ENCODE results near the gene UBR4.
A peak's percentile ranks its signal among the peaks of the same experiment; 100 is the strongest.

The UBR4 gene

DNA sequence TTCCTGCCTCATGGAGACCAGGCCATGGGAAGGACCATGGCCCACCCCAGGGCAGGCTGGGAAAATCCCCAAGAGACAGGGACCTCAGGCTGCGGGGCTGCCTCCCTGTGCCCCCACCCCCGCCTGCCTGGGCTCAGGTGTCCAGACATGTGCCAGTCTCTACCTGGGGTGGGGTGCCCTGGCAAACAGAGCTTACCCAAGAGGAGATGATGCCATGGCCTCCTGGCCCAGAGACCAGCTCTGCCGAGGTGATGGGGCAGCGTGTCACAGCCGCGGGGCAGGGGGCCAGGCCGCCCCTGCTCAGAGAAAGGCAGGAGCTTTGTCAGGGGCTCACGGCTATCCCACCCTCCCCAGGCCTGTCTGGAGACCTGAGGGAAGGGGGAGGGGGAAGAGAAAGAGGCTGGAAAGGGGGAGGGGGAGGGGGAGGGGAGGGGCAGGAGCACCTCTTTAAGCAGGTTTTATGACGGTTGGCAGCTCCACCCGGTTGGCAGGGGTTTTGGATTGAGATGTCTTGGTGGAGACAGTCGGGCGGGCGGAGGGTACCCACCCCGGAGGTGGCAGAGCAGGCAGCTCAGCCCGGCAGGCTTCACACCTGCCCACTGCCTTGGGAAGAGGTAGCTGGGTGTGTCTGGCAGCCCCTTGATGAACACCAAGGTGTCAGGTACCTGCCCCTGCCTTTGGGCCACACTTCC, 152.1 kb downstream of the UBR4 start:
- no peak for FAIRE-seq

DNA sequence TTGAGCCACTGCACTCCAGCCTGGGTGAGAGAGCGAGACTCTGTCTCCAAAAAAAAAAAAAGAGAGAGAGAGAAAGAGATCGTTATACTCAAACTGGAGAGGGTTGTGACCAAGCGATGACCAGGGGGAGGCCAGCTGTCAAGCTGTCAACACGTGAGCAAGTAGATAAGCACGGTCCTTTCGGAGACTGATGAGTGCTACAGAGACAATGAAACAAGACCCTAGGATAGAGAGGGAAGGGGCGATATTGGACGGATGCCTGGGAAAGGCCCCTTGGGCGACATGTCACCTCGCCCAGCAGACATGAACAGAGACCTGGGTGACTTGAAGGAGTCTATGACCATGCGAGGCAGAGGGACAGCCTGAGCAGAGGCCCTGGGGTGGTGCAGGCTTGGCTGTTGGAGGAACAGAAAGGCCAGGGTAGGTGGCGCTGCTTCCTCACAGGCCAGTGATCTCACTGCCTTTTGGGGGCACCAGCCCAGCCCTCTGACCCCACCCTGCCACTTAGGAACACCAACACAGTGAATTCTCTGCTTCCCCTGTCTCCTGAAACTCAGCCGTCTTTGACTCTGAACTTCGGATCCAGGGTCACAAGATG, 152.8 kb downstream of the UBR4 start:
- FAIRE-seq (no peak), DNase-seq (ENCODE audit: low spot score) (no peak)

More for the DNA sequence above, 152.1 kb downstream of the UBR4 start:
- DNase-seq (ENCODE audit: low spot score), result no peak

- DNase-seq (ENCODE audit: low spot score) (no peak), FAIRE-seq (no peak)
Observed at GRCh38 chr1:19055701-19056100, 154.4 kb downstream of the UBR4 start.

- FAIRE-seq (no peak), DNase-seq (ENCODE audit: low spot score) (no peak)
Observed at GRCh38 chr1:19055001-19055400, 155.1 kb downstream of the UBR4 start.

DNA sequence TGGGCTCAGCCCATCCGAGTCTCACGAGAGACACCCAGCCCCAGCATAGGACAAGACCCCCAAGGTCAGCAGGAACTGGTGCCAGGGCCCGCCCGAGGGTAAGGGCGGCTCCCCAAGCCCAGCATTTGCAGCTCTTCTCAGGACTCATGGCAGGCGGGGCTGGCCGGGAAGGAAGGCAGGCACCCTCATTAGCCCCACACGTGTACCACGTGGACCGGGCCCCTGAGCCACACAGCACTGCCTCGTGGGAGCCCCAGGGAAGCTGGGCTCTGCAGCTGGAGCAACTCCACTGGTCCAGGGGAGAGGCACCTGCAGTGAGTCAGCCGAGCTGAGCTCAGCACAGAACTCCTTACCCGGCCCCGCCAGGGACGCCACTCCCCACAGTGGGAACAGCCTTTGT, 155.8 kb downstream of the UBR4 start:
- FAIRE-seq (no peak), DNase-seq (ENCODE audit: low spot score) (no peak)

GRCh38 chr1:19053486-19053885, 156.6 kb downstream of the UBR4 start:
- FAIRE-seq (no peak), DNase-seq (ENCODE audit: low spot score) (no peak)

- DNase-seq (ENCODE audit: low spot score) (no peak), FAIRE-seq (no peak)
Observed at GRCh38 chr1:19049798-19050197, 160.3 kb downstream of the UBR4 start.

DNA sequence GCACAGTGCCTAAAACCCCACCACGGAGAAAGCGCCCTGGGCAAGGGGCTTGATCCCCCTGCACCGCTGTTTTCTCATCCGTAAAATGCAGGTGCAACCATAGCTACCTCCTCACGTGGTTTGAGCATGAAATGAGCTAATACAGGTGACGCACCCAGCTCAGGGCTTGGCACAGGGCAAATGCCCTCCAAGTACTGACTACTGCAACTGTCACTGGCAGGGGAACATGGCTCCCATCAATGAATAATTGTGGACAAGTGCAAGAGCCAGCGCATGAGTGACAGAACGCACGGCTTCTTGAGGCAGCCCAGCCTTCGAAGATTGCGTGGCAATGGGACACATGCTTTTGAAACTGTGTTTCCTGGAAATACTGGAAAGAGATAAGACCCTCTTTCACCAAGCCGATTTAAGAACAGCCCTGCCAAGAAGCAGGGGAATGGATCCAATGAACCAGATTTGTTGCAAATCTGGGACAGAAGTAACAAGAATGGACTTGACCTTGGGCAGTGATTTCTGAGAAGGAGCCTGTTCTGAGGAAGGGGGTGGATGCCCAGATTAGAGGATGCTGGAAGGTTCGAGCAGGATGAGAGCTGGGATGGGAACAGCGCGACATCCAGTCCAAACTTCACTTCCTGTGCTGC, 160.8 kb downstream of the UBR4 start:
- DNase-seq (ENCODE audit: low spot score) (no peak), FAIRE-seq (no peak)

DNA sequence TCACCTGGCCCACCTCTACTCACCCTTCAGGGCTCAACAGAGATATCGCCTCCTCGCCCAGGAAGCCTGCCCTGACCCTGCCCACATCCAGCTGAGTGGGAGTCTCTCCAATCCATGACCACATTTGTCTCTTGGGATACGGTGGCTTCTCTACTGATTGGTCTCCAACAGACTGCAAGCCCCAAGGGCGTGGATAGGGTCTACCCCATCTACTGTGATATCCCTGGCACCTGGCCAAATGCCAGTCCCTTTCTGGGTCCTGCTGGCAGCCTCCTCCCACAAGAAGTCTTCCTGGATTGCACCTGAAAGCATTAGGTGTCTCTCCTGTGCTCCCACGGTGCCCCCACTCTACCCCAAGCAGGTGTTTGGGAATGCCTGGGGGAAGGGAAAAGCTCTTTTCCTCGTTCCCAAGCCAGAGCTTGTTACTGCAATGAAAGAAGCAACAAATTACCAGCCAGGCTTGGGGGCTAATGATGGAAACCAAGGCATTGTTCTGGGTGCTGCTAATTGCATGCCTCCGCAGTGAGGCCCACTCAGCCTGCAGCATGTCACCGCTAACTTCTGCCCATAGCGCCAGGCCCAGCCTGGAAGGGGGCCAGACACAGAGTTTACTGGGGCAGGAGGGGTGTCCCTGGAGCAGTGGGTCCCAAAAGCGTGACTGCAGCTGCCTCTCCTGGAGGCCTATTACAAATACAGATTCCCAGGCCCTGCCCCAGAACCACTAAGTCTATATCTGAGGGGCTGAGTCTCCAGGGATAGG, 162.9 kb downstream of the UBR4 start:
- DNase-seq (ENCODE audit: low spot score) (no peak), FAIRE-seq (no peak)

- FAIRE-seq (no peak), DNase-seq (ENCODE audit: low spot score) (no peak)
Observed at GRCh38 chr1:19045898-19046880, 163.9 kb downstream of the UBR4 start.

- DNase-seq (ENCODE audit: low spot score) (peak; percentile 72), FAIRE-seq (peak; percentile 35)
Observed at GRCh38 chr1:19044975-19045831, 164.9 kb downstream of the UBR4 start.

DNA sequence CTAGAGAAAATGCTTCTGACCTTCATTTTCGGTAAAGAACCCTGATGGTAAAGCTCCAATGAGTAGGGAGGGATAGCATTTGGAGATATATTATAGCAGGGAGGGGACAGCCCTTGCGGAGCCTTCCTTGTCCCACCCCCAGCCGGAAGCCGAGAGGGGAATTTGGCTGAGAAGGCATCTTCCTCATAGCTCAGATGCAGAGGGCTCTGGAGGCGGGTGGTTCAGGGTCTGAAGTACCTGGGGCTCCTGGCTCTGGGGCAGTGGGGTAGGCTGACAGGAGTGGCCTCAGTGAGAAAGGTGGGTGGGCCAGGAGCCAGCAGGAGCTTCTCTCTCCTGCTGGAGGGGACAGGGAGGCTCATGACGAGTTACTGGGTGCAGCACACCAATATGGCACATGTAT, 165.6 kb downstream of the UBR4 start:
- no peak for DNase-seq (ENCODE audit: low spot score)
- no peak for FAIRE-seq

GRCh38 chr1:19043579-19044443, 166.3 kb downstream of the UBR4 start:
- FAIRE-seq, result no peak
- DNase-seq (ENCODE audit: low spot score), result no peak

GRCh38 chr1:19042675-19043578, 167.1 kb downstream of the UBR4 start:
- FAIRE-seq, result no peak
- DNase-seq (ENCODE audit: low spot score), result no peak

- DNase-seq (ENCODE audit: low spot score) (no peak), FAIRE-seq (no peak)
Observed at GRCh38 chr1:19040010-19040680, 169.9 kb downstream of the UBR4 start.

DNA sequence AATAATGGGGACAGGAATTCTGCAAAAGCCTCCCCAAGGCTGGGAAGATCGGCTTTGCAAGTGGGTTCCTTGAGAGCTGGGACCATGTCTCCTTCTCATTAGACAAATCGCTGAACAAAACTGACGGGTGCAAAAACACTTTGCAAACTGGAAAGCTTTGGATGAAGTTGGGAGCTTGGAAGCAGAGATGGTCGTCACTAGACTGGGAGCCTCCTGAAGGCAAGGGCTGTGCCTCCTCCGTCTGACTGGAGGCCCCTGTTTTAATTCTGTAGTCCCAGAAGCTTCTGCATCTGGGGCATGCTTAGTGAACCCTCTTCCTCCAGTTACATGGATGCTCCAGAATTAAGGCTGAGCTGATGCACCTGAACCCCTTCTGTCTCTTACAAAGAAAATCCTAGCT, 171.3 kb downstream of the UBR4 start:
- DNase-seq (ENCODE audit: low spot score), result no peak
- no peak for FAIRE-seq

- FAIRE-seq, result no peak
- DNase-seq (ENCODE audit: low spot score), result no peak
Observed at GRCh38 chr1:19038096-19038495, 172.0 kb downstream of the UBR4 start.
